Skeletal muscle tissue (tissue), 4 donors: ENCODE results near the gene CCDC85A. TPM values are rescaled to one million over a fixed set of nuclear protein-coding genes. Genes with fewer than 3 reads are reported as not detected.
"Not testable (repeated sequence)": the region's sequence is repeated elsewhere in the genome, so short reads cannot be mapped to it uniquely, and the experiment has no call there.

Experiments used
- H3K27ac ChIP-seq: one replicate; pipeline ENCODE4 v1.7.0; 2013; ENCODE audit warnings: mild to moderate bottlenecking, low read depth, low read length, inconsistent platforms
- H3K27me3 ChIP-seq, 3 donors: one replicate each; pipeline ENCODE4 v1.7.0; 2013; ENCODE audit warnings: low read length in 3 of 3; ENCODE audit not compliant: control insufficient read depth in 3 of 3, insufficient read depth in 3 of 3
- H3K36me3 ChIP-seq, 3 donors: one replicate each; pipeline ENCODE4 v1.7.0; 2013; ENCODE audit warnings: low read length in 3 of 3; ENCODE audit not compliant: control insufficient read depth in 3 of 3, insufficient read depth in 3 of 3
- H3K4me1 ChIP-seq, 3 donors: one replicate each; pipeline ENCODE4 v1.7.0; 2013; ENCODE audit warnings: low read length in 3 of 3, mild to moderate bottlenecking in 3 of 3; ENCODE audit not compliant: control insufficient read depth in 3 of 3, insufficient read depth in 3 of 3
- H3K4me3 ChIP-seq, 3 donors: one replicate each; pipeline ENCODE4 v1.7.0; 2013; ENCODE audit warnings: low read length in 3 of 3
- H3K9ac ChIP-seq, 3 donors: one replicate each; pipeline ENCODE4 v1.7.0; 2013; ENCODE audit warnings: low read length in 3 of 3, mild to moderate bottlenecking in 3 of 3, moderate library complexity in 2 of 3, low read depth in 1 of 3
- H3K9me3 ChIP-seq, 3 donors: one replicate each; pipeline ENCODE4 v1.7.0; 2013; ENCODE audit warnings: low read length in 3 of 3; ENCODE audit not compliant: control insufficient read depth in 3 of 3
- total RNA-seq: library from RNA; depleted of rRNA; stranded (reverse); fragments of >200 nt; gene quantifications from one replicate; pipeline ENCODE4 v1.2.3, GENCODE V29; 2014
- donor health status: Osteomylitis.

The CCDC85A gene
- total RNA-seq, result 4.7 TPM

- H3K4me1 ChIP-seq, result peaks cover 9 to 16% (median 10%) of the 10 kb centered on the region in 3 donors
- H3K4me3 ChIP-seq, result peak within 1 kb of the TSS; percentile 66 to 79 (median 73)
- peak within 1 kb of the TSS; percentile 43 to 72 (median 45) for H3K9ac ChIP-seq
- peaks cover 3 to 24% (median 20%) of the 10 kb centered on the region in 3 donors for H3K27me3 ChIP-seq
- H3K9me3 ChIP-seq, result no peaks in the 10 kb centered on the region
- no peaks in the 10 kb centered on the region for H3K36me3 ChIP-seq
- no peak within 1 kb of the TSS for H3K27ac ChIP-seq
Observed at GRCh38 chr2:56183643-56184499, at the start of gene CCDC85A. Gene CCDC85A (plus strand): TSS chr2:56183990. CDS start chr2:56184625, 635 bp downstream.

GRCh38 chr2:56134861-56135260 lies 48.9 kb upstream of the CCDC85A start:
- no peaks in the 10 kb centered on the region for H3K9me3 ChIP-seq
- no peaks in the 10 kb centered on the region for H3K4me1 ChIP-seq
- H3K9ac ChIP-seq, result no peak overlapping the region
- H3K36me3 ChIP-seq, result no peaks in the 10 kb centered on the region
- H3K27me3 ChIP-seq, result peaks cover 0 to 2% (median 0%) of the 10 kb centered on the region in 3 donors
- H3K27ac ChIP-seq, result no peak overlapping the region
- no peak overlapping the region for H3K4me3 ChIP-seq

GRCh38 chr2:56142497-56143061 lies 41.2 kb upstream of the CCDC85A start:
- H3K9me3 ChIP-seq, H3K4me3 ChIP-seq, H3K36me3 ChIP-seq, H3K4me1 ChIP-seq, H3K27me3 ChIP-seq, H3K27ac ChIP-seq, H3K9ac ChIP-seq: not testable (repeated sequence)

GRCh38 chr2:56147907-56148306 lies 35.9 kb upstream of the CCDC85A start:
- Histone ChIP-seq H3K27ac (no peak overlapping the region), H3K9me3 (no peaks in the 10 kb centered on the region), H3K9ac (no peak overlapping the region), H3K27me3 (no peaks in the 10 kb centered on the region), H3K36me3 (no peaks in the 10 kb centered on the region), H3K4me3 (no peak overlapping the region), H3K4me1 (no peaks in the 10 kb centered on the region)

- H3K9ac ChIP-seq, result no peak overlapping the region
- no peaks in the 10 kb centered on the region for H3K36me3 ChIP-seq
- peaks cover 0 to 2% (median 0%) of the 10 kb centered on the region in 3 donors for H3K9me3 ChIP-seq
- H3K4me3 ChIP-seq, result no peak overlapping the region
- no peaks in the 10 kb centered on the region for H3K4me1 ChIP-seq
- H3K27ac ChIP-seq, result no peak overlapping the region
- H3K27me3 ChIP-seq, result no peaks in the 10 kb centered on the region
Observed at GRCh38 chr2:56148825-56149224, 35.0 kb upstream of the CCDC85A start.

GRCh38 chr2:56151841-56152240 lies 31.9 kb upstream of the CCDC85A start:
- Histone ChIP-seq H3K36me3 (no peaks in the 10 kb centered on the region), H3K27me3 (no peaks in the 10 kb centered on the region), H3K4me1 (no peaks in the 10 kb centered on the region), H3K9ac (no peak overlapping the region), H3K4me3 (no peak overlapping the region), H3K9me3 (peaks cover 0 to 2% (median 0%) of the 10 kb centered on the region in 3 donors), H3K27ac (no peak overlapping the region)

- H3K27ac ChIP-seq, result no peak overlapping the region
- H3K9ac ChIP-seq, result no peak overlapping the region
- H3K36me3 ChIP-seq, result no peaks in the 10 kb centered on the region
Observed at GRCh38 chr2:56155188-56155587, 28.6 kb upstream of the CCDC85A start.

GRCh38 chr2:56159875-56160274 lies 23.9 kb upstream of the CCDC85A start:
- not testable (repeated sequence) for H3K9ac ChIP-seq, H3K4me1 ChIP-seq, H3K27me3 ChIP-seq, H3K36me3 ChIP-seq, H3K9me3 ChIP-seq, H3K27ac ChIP-seq, H3K4me3 ChIP-seq

More at GRCh38 chr2:56155188-56155587, 28.6 kb upstream of the CCDC85A start:
- H3K9me3 ChIP-seq, result peaks cover 0 to 2% (median 0%) of the 10 kb centered on the region in 3 donors
- H3K4me3 ChIP-seq, result no peak overlapping the region
- H3K27me3 ChIP-seq, result no peaks in the 10 kb centered on the region
- no peaks in the 10 kb centered on the region for H3K4me1 ChIP-seq

- Histone ChIP-seq H3K36me3 (no peaks in the 10 kb centered on the region), H3K27me3 (no peaks in the 10 kb centered on the region), H3K4me3 (no peak overlapping the region), H3K4me1 (peaks cover 0 to 4% (median 0%) of the 10 kb centered on the region in 3 donors), H3K9me3 (no peaks in the 10 kb centered on the region), H3K9ac (no peak overlapping the region), H3K27ac (peak overlapping the region; percentile 29)
Observed at GRCh38 chr2:56167616-56168562, 15.9 kb upstream of the CCDC85A start.
